ENCODE results near the gene MEGF9. TPM values are rescaled to one million over a fixed set of nuclear protein-coding genes. Genes with fewer than 3 reads are reported as not detected.

MEGF9 gene
- total RNA-seq, 1 donor from 2014 or later, result 9.0 TPM

DNA sequence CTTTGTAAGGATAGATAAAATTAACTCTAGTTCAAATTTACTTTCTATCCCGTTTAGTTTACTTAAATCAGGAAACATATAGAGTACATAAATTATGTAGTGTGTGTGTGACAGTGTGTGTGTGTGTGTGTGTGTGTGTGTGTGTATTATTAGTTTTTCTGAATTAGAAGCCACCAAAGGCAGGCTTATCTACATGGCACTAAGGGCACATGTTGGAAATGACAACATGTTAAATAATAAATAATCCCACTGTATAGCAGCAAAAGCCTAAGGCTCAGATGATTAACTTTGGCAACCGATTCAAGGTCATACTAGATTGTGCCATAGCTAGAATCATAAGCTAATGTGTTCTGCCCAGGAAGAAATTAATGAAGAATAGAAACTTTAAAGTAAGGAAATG, 54.6 kb downstream of the MEGF9 start:
- intact Hi-C loops (cut with micrococcal nuclease), result no loop called here
- no peak for DNase-seq
- ATAC-seq (ENCODE audit: low read depth), result no peak
- H3K4me3 Mint-ChIP-seq, result no peak overlapping the region
- H3K9me3 Mint-ChIP-seq, result no peaks in the 10 kb centered on the region
- H3K27me3 Mint-ChIP-seq, result no peaks in the 10 kb centered on the region
- TF ChIP-seq, protein P1, sequence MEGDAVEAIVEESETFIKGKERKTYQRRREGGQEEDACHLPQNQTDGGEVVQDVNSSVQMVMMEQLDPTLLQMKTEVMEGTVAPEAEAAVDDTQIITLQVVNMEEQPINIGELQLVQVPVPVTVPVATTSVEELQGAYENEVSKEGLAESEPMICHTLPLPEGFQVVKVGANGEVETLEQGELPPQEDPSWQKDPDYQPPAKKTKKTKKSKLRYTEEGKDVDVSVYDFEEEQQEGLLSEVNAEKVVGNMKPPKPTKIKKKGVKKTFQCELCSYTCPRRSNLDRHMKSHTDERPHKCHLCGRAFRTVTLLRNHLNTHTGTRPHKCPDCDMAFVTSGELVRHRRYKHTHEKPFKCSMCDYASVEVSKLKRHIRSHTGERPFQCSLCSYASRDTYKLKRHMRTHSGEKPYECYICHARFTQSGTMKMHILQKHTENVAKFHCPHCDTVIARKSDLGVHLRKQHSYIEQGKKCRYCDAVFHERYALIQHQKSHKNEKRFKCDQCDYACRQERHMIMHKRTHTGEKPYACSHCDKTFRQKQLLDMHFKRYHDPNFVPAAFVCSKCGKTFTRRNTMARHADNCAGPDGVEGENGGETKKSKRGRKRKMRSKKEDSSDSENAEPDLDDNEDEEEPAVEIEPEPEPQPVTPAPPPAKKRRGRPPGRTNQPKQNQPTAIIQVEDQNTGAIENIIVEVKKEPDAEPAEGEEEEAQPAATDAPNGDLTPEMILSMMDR (IDR thresholded peaks at IDR 0.05), result no peak
- no peak overlapping the region for H3K27ac Mint-ChIP-seq
- POLR2A ChIA-PET, result no interaction called here
- CTCF ChIA-PET, result no interaction called here
- peaks cover 7% of the 10 kb centered on the region for H3K36me3 Mint-ChIP-seq (ENCODE audit: low read depth)
- H3K4me1 Mint-ChIP-seq, result peaks cover 18% of the 10 kb centered on the region

DNA sequence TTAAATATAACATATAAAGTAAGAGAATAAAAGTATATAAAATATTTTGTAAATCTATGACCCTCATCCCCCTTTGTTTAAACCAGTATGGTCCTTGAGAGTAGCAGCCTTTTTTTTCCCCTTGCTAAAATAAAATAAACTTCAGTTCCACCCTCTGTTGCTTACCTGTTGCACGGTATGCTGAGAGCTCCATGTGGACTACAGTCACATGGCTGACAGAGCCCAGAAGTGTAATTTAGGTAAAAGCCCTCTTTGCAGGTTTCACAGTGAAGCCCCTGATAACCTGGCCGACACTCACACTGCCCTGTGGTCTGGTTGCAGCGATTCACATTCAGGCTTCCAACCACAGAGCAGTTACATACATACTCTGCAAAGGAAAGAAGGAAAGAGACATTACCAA, 55.1 kb downstream of the MEGF9 start:
- intact Hi-C loops (cut with micrococcal nuclease), result no loop called here
- no peak for ATAC-seq (ENCODE audit: low read depth)
- no peak overlapping the region for H3K27ac Mint-ChIP-seq
- peaks cover 7% of the 10 kb centered on the region for H3K36me3 Mint-ChIP-seq (ENCODE audit: low read depth)
- TF ChIP-seq, protein P1 (IDR thresholded peaks at IDR 0.05), result no peak
- ChIA-PET CTCF (no interaction called here), POLR2A (no interaction called here)
- peaks cover 14% of the 10 kb centered on the region for H3K4me1 Mint-ChIP-seq
- H3K9me3 Mint-ChIP-seq, result no peaks in the 10 kb centered on the region
- DNase-seq, result no peak
- no peaks in the 10 kb centered on the region for H3K27me3 Mint-ChIP-seq
- H3K4me3 Mint-ChIP-seq, result no peak overlapping the region

DNA sequence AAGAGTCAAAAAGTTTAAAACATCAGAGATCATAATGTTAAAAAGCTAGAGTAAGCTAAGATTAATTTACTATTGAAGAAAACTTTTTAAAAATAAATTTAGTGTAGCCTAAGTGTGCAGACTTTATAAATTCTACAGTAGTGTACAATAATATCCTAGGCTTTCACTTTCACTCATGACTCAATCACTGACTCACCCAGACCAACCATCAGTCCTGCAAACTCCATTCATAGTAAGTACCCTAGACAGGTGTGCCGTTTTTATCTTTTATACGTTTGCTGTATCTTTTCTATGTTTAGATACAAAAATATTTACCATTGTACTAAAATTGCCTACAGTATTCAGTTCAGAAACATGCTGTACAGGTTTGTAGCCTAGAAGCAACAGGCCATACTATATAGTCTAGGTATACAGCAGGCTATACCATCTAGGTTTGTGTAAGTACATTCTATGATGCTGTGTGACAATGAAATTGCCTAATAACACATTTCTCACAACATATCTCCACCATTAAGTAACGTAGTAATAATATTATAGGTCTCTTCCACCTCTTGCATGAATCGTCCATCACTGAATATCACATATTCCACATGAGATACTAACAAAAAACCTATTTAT, 59.2 kb downstream of the MEGF9 start:
- DNase-seq, result no peak
- intact Hi-C loops (cut with micrococcal nuclease), result no loop called here
- H3K4me1 Mint-ChIP-seq, result no peaks in the 10 kb centered on the region
- H3K27me3 Mint-ChIP-seq, result no peaks in the 10 kb centered on the region
- no peak overlapping the region for H3K4me3 Mint-ChIP-seq
- H3K9me3 Mint-ChIP-seq, result no peaks in the 10 kb centered on the region
- TF ChIP-seq, protein P1 (IDR thresholded peaks at IDR 0.05), result no peak
- POLR2A ChIA-PET, result no interaction called here
- ATAC-seq (ENCODE audit: low read depth), result no peak
- H3K36me3 Mint-ChIP-seq (ENCODE audit: low read depth), result peaks cover 7% of the 10 kb centered on the region
- CTCF ChIA-PET, result no interaction called here
- H3K27ac Mint-ChIP-seq, result no peak overlapping the region

DNA sequence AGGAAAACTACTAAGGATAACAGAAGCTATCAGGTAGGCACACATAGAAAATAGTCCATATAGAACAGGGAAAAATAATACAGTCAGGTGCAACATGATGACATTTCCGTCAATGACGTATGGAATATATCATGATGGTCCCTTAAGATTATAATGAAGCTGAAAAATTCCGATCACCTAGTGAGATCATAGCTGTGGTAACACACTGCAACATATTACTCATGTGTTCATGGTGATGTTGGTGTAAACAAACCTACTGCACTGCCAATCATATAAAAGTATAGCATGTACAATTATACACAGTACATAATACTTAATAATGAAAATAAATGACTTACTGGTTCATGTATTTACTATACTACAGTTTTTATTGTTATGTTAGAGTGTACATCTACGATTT, 60.0 kb downstream of the MEGF9 start:
- TF ChIP-seq, protein P1 (IDR thresholded peaks at IDR 0.05), result no peak
- no peaks in the 10 kb centered on the region for H3K9me3 Mint-ChIP-seq
- DNase-seq, result no peak
- H3K36me3 Mint-ChIP-seq (ENCODE audit: low read depth), result peaks cover 6% of the 10 kb centered on the region
- POLR2A ChIA-PET, result no interaction called here
- no peak overlapping the region for H3K27ac Mint-ChIP-seq
- intact Hi-C loops (cut with micrococcal nuclease), result no loop called here
- no peaks in the 10 kb centered on the region for H3K4me1 Mint-ChIP-seq
- H3K27me3 Mint-ChIP-seq, result no peaks in the 10 kb centered on the region
- no peak for ATAC-seq (ENCODE audit: low read depth)
- no peak overlapping the region for H3K4me3 Mint-ChIP-seq
- CTCF ChIA-PET, result no interaction called here

DNA sequence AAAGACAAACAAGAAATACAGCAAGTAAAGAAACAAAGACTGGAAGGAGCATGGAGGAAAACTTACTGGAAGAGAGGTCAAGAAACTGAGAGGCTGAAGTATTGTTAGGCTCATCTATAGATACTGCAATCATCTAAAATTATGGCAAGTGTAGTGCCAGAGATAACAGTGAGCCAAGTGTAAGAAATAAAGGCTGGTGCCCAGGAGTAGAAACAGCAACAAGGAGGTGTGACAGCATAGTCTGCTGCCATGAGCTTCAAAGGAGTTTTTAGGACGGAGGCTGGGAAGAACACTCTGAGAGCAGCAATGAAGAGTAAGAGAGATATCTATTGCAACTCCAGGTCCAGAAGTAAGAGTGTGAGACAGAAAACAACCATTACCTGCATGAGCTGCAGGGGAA, 60.5 kb downstream of the MEGF9 start:
- H3K4me1 Mint-ChIP-seq, result no peaks in the 10 kb centered on the region
- intact Hi-C loops (cut with micrococcal nuclease), result no loop called here
- H3K27ac Mint-ChIP-seq, result no peak overlapping the region
- no peaks in the 10 kb centered on the region for H3K27me3 Mint-ChIP-seq
- TF ChIP-seq, protein P1 (IDR thresholded peaks at IDR 0.05), result no peak
- ATAC-seq (ENCODE audit: low read depth) (no peak), DNase-seq (no peak)
- H3K36me3 Mint-ChIP-seq (ENCODE audit: low read depth), result peaks cover 4% of the 10 kb centered on the region
- no peak overlapping the region for H3K4me3 Mint-ChIP-seq
- H3K9me3 Mint-ChIP-seq, result no peaks in the 10 kb centered on the region
- ChIA-PET CTCF (no interaction called here), POLR2A (no interaction called here)

Measured in activated B cell treated with CpG ODN at 0.5 μM for 24 hours (primary cell).